Adrenal gland (tissue), 5 donors: ENCODE data around the gene MED17.

Experiments
- POLR2A ChIP-seq, 2 donors: fragments of 450-650 bp; IDR thresholded peaks; one replicate each; pipeline ENCODE4 v1.6.1; 2017; ENCODE audit warnings: antibody characterized with exemption in 2 of 2, mild to moderate bottlenecking in 2 of 2, moderate library complexity in 1 of 2
- TF ChIP-seq, protein P1 (sequence below), 6 experiments: fragments of 450-650 bp in 4 of 6; fragments of 200-600 bp in 2 of 6; sonication (generic) in 1 of 6; IDR thresholded peaks; 1 replicate in 5 of 6; 2 replicates in 1 of 6; pipeline versions ENCODE4 v1.5.1 to v1.8.0; 2016 to 2021; ENCODE audit warnings: antibody characterized with exemption in 6 of 6, mild to moderate bottlenecking in 2 of 6, moderate library complexity in 1 of 6
- donor health status: DM: no; HTN: no; CAD: no.

DNA sequence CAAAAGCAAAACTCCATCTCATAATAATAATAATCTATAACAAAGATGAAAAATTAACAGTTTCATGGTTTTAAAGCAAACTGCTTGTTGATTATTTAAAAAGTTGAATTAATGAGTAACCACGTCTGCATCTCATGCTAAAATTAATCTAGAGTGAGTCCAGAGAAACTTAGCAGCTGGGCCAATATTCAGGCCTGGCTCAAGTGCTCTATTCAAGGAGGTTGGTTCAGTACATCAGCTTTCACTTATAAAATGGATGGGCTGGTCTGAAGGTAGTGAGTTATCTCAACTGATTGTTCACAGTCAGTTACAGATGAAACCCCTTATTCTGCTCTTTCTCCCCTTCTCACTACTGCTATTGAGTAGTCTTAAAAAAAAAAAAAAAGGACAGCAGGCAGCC is 43.3 kb downstream of the MED17 start:
- TF ChIP-seq, protein P1, sequence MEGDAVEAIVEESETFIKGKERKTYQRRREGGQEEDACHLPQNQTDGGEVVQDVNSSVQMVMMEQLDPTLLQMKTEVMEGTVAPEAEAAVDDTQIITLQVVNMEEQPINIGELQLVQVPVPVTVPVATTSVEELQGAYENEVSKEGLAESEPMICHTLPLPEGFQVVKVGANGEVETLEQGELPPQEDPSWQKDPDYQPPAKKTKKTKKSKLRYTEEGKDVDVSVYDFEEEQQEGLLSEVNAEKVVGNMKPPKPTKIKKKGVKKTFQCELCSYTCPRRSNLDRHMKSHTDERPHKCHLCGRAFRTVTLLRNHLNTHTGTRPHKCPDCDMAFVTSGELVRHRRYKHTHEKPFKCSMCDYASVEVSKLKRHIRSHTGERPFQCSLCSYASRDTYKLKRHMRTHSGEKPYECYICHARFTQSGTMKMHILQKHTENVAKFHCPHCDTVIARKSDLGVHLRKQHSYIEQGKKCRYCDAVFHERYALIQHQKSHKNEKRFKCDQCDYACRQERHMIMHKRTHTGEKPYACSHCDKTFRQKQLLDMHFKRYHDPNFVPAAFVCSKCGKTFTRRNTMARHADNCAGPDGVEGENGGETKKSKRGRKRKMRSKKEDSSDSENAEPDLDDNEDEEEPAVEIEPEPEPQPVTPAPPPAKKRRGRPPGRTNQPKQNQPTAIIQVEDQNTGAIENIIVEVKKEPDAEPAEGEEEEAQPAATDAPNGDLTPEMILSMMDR (IDR thresholded peaks at IDR 0.05), result no peak
- TF ChIP-seq POLR2A (IDR thresholded peaks at IDR 0.05), result no peak
